GM21723 (cell line): ENCODE measurements around the gene NACC2.

ENCODE experiments used
- ATAC-seq: cut with Tn5 transposase; IDR thresholded peaks from one replicate; pipeline ENCODE4 v1.9.1; 2021; ENCODE audit warnings: mild to moderate bottlenecking, moderate library complexity; ENCODE audit not compliant: unreplicated experiment

The NACC2 gene

DNA sequence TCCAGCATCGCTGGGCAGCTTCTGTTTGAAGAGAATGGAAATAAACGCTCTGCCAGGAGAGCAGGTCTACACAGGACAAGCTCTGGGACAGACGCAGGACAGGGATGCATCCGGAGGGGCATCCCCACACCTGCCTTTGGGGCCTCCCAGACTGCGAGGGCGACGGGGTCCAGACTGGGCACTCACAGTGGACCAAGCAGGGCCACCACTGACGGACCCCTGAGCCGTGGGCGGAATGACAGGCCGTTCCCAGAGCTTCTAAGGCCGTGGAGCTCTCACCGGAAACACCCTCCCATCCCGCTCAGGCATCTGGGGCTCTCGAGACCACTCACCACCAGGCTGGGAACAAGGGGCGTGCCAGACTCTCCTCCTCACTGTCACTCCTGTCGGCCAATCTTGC is 34.1 kb upstream of the NACC2 start:
- ATAC-seq, result no peak

GRCh38 chr9:136128436-136128835 is 33.3 kb upstream of the NACC2 start:
- no peak for ATAC-seq

DNA sequence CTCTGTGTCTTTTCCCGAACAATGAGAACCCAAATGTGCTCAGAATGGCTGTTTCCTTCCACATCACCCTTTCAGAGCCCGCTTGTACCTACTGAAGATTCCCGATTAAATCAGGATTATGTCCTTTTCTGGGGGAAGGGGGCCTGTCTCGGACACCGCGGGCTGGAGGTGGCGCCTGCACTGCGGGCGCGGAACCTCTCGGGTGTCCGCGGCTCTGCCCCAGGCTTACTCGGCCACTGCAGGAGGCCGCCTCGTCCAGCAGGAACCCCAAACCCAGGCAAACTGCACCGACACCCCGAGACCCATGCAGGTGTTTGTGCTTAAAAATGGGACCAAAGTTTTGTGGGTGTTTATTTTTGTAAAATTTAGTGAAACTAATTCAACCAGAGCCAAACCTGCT is 32.2 kb upstream of the NACC2 start:
- ATAC-seq, result no peak

GRCh38 chr9:136124976-136125692 is 30.0 kb upstream of the NACC2 start:
- ATAC-seq, result no peak

DNA sequence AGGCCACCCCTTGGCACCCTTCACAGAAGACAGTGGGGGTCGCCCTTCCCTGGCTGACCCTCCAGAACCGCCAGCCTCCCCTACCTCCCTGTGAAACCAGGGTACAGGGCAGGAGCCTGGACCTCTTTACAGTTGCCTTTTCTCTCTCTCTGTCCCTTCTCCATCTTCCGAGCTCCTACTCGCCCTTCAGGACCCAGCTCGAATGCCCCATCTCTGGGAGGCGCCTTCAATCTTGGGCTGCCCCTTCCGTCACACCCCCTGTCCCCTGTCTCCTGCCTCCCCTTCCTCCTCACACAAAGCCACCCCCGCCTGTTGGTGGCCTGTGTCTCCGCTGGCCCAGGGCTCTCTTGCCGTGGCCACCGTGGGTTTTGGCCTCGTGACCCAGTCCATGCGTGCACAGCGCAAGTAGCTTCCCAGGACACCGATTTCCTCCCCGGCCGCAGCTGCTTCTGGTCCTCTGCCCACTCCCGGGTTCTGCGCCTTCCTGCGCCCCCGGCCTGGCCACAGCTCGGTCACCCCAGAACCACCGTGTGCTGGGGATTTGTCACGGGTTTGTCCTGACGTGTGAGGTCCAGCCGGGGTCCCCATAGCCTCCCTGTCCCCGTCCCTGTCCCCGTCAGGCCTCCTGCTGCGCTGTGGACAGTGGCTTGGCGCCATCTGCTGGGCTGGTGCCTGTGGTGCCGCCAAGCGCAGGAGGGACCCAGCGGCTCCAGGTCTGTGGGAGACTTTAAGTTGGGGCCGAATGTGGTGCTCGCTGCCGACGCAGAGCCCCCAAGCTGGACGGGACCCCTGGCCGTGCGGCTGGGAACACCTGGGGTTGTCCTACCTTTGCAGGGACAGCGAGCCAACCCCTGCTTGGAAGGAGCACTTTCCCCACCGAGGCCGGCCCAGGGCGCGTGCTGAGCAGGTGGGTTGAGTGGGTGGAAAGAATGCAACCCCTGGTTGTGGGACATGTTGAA is 27.6 kb upstream of the NACC2 start:
- ATAC-seq, result no peak

DNA sequence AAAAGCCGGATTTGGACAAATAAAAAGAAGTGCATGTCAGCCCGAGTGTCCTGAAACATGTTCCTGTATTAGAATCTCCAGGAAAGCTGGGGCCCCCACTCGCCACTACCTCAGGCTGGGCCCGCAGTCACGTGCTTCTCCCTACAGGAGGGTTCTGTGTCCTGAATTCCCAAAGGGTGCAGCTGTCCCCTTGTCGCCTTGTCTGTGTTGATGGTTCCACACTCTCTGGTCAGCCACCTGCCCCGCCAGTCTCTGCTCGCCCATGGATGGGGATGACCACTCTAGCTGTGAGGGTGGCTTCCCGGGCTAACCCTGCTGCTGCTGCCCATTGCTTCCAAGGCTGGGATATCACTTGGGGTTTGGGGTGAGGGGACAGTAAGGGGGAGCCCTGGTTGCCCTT is 26.7 kb upstream of the NACC2 start:
- no peak for ATAC-seq

GRCh38 chr9:136120438-136120844 is 25.4 kb upstream of the NACC2 start:
- no peak for ATAC-seq

GRCh38 chr9:136119883-136120393 is 24.8 kb upstream of the NACC2 start:
- no peak for ATAC-seq

DNA sequence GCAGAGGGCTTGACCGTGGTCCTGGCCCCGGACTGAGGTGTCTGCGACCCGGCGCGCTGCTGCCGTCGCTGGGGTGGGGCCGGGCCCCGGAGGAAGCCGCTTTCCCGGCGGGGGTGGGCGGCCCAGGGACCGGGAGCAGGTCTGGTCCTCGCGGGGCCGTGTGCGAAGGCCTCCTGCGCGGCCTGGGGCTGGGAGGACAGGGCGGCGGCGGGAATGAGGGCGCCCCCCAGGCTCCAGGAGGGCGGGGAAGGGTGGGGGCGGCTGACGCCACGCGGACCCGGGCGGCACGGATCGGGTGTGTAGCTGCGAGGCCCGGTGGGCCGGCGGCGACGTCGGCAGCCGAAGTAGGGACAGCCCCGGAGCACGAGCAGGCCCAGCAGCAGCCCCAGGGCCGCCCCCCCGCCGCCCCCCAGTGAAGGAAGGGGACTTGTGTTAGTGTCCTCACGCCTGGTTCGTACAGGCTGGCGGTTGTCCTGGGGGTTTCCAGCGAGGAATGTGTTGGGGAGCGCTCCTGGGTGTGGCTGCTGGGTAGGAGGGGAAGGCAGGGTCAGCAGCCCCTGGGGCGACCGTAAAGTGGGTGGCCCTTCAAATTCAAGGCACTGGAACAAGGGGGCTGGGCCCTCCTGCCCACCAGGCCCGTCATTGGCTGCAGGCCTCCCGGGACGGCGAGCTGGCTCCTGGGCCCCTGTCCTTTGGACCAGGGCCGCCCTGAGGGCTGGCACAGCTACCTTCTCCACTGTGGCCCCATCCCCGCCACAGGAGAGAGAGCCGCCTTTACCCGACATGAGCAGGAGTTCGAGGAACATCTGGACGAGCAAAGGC is 24.2 kb upstream of the NACC2 start:
- peak; percentile 8 for ATAC-seq

DNA sequence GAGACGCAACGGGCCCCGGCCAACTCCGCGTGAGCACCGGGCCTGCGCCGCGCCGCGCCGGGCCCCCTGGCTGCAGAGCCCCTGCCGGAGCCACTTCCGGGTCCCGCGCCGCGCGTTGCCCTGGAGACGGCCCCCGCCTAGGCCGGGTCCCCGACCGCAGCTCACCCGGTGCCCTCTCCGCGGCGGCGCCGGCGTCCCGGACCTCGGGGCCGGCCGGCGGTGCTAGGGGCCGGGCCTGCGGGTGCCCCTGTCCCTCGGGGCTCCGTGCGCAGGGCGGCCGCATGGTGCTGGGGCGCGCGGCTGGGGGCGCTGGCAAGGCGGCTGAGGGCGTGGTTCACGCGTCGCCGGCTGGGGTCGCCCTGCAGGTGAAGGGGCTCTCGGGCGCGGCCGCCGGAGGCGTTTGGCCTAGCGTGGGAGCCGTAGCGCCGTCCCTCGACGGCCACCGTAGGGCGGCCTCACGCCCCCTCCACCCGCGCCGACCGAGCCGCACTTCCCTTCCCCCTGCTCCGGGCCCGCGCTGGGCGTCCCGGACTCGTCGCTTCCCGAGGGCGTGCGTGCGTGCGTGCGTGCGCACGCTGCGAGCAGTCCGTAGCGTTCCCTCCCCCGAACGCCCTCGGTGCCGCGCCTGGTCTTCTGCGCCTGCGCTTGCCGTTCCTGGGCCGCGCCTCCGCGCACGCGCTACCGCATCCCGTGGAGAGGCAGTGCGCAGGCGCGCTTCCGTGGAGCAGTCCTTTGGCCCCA is 23.4 kb upstream of the NACC2 start, which contains the start of gene TMEM250:
TMEM250 (minus strand) TSS at position 556 of the 741 bp plus-strand sequence. CDS start 1,975 bp downstream, outside the sequence.
- ATAC-seq, result peak; percentile 63

GRCh38 chr9:136117916-136118319 is 22.8 kb upstream of the NACC2 start:
- peak; percentile 18 for ATAC-seq

GRCh38 chr9:136117291-136117915 is 22.3 kb upstream of the NACC2 start:
- peak; percentile 20 for ATAC-seq

DNA sequence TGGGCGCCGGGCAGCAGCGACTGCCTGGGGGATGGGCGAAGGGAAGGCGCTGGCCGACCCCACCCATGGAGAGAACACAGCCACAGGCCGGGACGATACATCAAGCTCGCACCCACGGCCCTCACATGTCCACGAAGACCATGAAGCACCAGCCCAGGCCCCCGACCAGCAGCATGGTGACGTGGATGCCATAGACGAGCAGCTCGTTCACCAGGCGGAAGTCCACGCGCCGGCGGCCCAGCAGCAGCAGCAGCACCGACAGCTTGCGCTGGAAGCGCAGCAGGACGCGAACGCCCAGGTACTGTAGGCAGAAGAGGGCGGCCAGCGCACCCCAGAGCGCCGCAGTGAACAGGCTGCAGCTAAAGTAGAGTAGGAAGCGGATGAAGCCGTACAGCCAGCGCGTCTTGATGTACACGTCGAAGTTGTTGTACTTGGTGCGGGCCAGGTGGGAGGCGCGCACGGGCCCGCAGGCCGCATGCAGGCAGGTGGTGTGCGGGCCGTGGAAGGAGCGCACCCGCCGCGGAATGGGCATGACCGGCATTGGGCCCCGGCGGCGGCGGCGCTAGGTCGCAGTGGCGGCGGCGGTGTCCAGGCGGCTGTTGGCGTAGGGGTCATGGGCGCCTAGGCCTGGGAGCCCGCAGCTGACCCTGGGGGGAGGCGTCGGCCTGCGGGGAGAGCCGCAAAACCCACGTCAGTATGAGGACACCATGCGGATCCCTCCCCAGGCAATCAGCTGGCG is 21.4 kb upstream of the NACC2 start:
- ATAC-seq, result no peak

GRCh38 chr9:136115641-136116359 is 20.7 kb upstream of the NACC2 start:
- no peak for ATAC-seq

- no peak for ATAC-seq
Observed at GRCh38 chr9:136115206-136115605, 20.1 kb upstream of the NACC2 start.

GRCh38 chr9:136114610-136115009 is 19.5 kb upstream of the NACC2 start:
- ATAC-seq, result no peak

- no peak for ATAC-seq
Observed at GRCh38 chr9:136112541-136112940, 17.5 kb upstream of the NACC2 start.

GRCh38 chr9:136111910-136112309 is 16.8 kb upstream of the NACC2 start:
- ATAC-seq, result no peak
